ENCODE data around the gene MTMR3.
A peak's percentile ranks its signal among the peaks of the same experiment; 100 is the strongest.
"Not testable (repeated sequence)": the region's sequence is repeated elsewhere in the genome, so short reads cannot be mapped to it uniquely, and the experiment has no call there.

MTMR3 gene

DNA sequence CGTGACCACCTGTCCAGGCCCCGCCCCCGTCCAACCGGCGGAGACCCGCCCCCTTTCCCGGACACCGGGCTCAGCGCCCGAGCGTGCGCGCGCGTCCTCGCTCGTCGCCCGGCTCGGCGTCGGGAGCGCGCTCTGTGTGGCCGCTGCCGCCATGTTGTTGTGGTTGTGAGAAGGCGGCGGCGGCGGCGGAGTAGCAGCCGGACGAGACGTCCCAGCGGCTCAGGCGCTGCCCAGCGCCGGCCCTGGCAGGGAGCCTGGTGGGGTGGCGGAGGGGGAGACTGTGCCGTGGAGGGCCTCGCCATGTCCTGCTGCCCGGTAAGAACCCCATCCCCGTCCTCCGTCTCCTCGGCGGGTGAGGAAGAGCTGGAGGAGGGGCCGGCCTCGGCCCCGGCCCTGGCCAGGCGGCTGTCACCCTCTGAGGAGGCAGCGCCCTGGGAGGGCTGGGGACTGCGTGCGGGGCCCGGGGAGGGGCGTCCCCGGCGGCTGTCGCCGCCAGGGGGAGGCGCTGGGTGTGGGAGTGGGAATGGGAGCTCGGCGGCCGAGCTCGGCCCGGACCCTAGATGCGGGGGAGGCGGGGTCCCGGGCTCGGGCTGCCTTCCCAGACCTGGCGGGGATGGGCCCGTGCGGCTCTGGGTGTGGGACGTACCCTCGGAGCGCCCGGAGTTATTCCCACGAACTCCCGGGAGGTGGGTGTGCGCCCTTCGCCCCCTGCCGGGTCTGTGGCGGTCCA is at the start of gene MTMR3:
TSS of gene MTMR3 (plus strand) at position 130 of the 730 bp plus-strand sequence. CDS start 87,886 bp downstream, outside the sequence.
- DNase-seq: peak; percentile 83 to 84

DNA sequence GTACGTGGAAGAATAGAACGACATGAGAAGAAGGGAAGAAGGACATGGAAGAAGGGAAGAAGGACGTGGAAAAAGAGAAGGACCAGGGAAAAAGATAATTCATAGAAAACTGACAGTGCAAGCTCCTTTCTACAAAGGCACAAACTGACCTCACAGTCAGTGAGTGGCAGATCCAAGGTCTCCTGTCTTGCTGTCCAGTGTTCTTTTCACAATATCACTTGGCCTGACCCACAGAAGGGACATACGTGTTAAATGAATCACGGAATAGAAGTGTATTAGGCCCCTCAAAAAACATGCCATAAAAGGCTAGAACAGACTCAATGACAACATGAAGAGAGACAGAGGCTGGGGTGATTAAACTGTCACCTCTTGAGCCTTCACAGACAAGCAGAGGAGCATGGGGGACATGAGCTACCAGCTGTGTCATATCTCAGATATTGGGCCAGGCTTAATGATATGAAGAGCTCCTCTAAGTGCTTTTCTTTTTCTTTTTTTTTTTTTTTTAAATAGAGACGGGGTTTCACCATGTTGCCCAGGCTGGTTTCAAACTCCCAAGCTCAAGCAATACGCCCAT is 49.5 kb upstream of the MTMR3 start:
- DNase-seq: no peak

DNA sequence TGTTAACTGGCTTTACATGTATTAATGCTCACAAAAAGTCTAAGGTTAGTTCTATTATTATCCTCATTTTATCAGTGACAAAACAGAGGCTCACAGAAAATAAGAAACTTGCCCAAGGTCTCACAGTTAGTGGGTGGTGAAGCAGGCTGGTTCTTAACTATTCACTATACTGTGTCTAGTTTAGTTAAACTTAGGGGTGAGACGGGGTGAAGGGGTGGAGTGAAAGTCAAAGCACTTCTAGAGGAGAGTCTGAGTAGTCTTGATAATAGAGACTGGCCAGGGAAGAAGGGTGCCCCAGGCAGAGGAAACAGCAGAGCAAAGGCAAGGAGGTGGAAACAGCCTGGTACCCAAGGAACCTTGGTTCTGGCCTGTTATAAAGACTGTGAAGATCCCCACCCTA is 48.9 kb upstream of the MTMR3 start:
- DNase-seq: no peak

- DNase-seq: not testable (repeated sequence)
Observed at GRCh38 chr22:29836791-29837370, 46.1 kb upstream of the MTMR3 start.

GRCh38 chr22:29837741-29838598 is 45.0 kb upstream of the MTMR3 start, which contains the start of gene ASCC2:
TSS of gene ASCC2 (minus strand) at chr22:29838274. CDS start at chr22:29832325, 5,949 bp downstream.
- DNase-seq: peak; percentile 95 to 96

- DNase-seq: no peak
Observed at GRCh38 chr22:29838599-29838956, 44.4 kb upstream of the MTMR3 start.

DNA sequence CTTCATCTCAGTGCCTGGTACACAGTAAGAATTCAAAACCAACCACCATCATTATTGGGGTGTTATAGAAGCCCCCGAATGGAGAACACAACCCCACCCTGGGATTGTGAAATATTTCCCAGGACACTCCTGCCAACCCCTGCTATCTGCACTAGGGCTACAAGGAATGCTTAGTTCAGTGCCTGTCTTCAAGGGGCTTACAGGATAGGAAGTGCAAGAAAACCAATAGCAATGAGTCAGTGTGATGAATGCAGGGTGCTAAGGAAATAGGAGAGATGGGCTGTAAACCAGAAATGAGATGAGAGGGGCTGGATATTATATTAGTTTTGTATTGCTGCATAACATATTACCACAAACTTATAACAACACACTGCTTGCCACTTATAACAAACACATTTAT is 43.9 kb upstream of the MTMR3 start:
- DNase-seq: no peak

- DNase-seq: no peak
Observed at GRCh38 chr22:29840498-29840897, 42.5 kb upstream of the MTMR3 start.

DNA sequence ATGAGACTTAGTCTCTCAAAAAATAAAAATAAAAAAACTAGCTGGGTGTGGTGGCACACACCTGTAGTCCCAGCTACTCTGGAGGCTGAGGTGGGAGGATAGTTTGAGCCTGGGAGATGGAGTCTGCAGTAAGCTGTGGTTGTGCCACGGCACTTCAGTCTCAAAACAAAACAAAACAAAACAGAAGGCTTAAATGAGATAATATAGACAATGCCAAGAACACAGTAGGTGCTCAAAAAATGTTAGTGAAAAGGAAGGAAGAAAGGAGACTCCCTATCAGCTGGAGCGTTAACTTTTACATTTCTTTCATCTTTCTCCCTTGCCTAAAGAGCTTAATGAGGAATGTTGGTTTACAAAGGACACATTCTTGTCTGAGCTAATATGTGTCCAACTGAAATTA is 40.8 kb upstream of the MTMR3 start:
- DNase-seq: no peak

DNA sequence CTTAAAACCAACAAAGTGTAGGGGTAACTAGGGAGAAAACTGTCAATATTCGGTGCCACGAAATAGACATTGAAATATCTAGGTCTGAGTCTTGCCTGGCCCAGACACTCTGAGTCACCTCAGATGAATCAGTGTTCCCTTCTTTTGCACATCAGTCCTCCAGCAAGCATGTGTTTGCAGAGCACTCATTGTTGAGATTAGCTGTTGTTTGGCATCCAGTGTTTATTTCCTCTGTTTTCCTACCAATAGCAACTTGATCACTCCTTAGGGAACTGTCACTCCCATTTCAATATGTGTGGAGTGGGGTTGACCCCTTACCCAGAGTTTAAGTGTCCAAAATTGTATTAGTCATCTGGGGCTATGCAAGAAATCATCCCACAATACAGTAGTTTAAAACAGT is 40.2 kb upstream of the MTMR3 start:
- no peak for DNase-seq

- DNase-seq: no peak
Observed at GRCh38 chr22:29846290-29846689, 36.7 kb upstream of the MTMR3 start.

GRCh38 chr22:29848111-29848510 is 34.9 kb upstream of the MTMR3 start:
- DNase-seq: no peak

GRCh38 chr22:29854432-29854831 is 28.5 kb upstream of the MTMR3 start:
- DNase-seq: no peak

DNA sequence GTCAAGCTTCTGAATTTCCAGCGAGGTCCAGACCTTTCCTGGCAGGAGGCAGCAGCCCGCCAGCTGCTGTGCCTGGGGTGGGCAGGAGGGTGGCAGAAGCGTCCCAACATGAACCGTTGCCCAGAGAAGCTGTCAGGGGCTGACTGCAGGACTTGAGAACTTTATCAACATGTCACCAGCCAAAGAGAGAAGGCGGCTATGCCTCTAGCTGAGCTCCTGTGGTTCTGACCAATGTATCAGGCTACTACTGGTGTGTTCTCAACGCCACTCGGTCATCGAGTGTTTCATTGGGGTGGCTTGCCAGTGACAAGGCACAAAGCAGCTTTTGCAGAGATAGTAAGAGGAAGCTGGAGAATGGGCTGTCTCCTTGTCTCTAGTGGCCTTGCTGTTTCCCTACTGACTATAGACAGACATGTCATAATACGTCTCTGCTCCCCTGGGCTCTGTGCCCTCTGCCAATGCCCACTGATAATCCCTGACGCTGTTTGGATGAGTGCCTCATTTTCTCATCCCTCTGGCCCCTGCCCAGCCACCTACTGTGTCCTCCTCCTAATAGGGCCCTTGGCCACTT is 27.3 kb upstream of the MTMR3 start:
- DNase-seq: no peak

- DNase-seq: no peak
Observed at GRCh38 chr22:29856496-29856895, 26.5 kb upstream of the MTMR3 start.

DNA sequence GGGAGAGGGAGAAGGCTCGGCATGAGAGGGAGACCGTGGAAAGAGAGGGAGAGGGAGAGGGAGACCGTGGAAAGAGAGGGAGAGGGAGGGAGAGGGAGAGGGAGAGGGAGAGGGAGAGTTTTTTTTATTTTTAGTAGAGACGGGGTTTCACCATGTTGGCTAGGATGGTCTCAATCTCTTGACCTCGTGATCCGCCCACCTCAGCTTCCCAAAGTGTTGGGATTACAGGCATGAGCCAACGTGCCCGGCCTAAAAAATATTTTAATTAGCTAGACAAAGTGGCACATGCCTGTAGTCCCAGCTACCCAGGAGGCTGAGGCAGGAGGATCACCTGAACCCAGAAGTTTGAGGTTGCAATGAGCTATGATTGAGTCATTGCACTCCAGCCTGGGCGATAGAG is 23.9 kb upstream of the MTMR3 start:
- DNase-seq: not testable (repeated sequence)

- DNase-seq: no peak
Observed at GRCh38 chr22:29860006-29860766, 22.8 kb upstream of the MTMR3 start.

DNA sequence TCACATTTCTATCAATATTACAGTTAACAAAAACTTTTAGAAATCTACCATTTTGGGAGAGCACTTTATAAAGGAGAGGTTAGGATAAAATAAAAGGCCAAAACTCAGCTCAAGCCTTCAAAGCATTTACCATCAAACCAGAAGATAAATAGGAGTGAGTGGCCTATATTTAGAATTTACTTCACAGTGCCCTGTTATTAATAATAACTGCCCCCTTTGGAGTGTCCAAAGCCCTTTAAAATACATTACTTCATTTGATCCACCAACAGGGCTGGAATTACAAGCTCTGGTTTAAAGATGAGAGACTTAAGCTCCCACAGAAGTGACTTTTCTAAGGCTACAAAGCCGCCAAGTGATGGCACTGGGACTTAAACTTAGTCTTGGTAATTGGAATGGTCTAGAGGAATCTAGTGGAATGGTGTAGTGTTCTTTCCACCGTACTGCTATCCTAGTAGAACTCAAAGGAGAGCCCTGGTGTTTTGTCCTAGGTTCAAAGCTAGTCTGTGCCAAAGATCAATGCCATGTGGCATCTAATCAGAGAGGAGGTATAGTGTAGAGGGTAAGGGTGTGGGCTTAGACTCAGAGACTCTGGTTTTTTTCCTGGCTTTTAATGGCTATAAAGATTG is 21.2 kb upstream of the MTMR3 start:
- DNase-seq: no peak

- DNase-seq: not testable (repeated sequence)
Observed at GRCh38 chr22:29865572-29865971, 17.4 kb upstream of the MTMR3 start.

- DNase-seq: no peak
Observed at GRCh38 chr22:29867260-29867659, 15.7 kb upstream of the MTMR3 start.

DNA sequence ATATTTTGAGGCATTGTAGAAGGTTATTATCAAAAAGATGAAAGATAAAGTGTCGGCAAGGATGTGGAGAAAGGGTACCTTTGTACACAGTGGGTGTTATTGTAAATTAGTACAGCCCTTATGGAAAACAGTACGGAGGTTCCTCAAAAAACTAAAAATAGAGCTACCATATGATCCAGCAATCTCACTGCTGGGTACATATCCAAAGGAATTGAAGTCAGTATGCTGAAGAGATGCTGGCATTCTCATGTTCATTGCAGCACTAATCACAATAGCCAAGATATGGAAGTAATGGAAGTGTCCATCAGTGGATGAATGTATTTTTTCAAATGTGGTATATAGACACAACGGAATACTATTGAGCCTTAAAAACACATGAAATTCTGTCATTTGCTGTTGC is 15.1 kb upstream of the MTMR3 start:
- no peak for DNase-seq

DNA sequence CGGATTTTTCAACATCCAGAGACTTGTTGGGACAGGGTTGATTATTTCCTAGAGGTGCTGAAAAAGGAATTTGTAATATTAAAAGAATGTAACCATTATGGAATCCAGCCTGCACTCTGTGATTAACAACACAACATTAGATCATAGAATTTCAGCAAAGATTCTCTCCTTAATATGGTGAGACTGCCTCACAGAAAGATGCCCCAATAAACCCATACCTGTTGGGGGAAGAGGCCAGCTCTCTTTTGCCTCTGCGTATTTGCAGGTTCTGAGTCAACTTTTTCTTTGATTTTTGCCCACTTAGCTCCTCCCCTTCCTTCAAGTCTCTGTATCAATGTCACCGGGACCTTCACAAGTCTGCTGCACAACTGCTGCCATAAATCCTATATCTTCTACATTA is 12.4 kb upstream of the MTMR3 start:
- no peak for DNase-seq

Measured in NCI-H2081 (cell line).